Hindlimb muscle (tissue), 1 donor: Measurements from ENCODE around the gene PRELID2. TPM values are rescaled to one million over a fixed set of nuclear protein-coding genes. Genes with fewer than 3 reads are reported as not detected.
"Not testable (repeated sequence)": the region's sequence is repeated elsewhere in the genome, so short reads cannot be mapped to it uniquely, and the experiment has no call there.

Source experiments
- DNase-seq: peaks from one replicate; pipeline ENCODE4 v3.0.0-alpha.2; 2013
- polyA plus RNA-seq: library from polyadenylated mRNA; unstranded; fragments of 120-200 nt; gene quantifications from one replicate; pipeline ENCODE4 v1.2.1, GENCODE V29; 2013; ENCODE audit not compliant: insufficient read length

PRELID2 gene
- 3.1 TPM for polyA plus RNA-seq

DNA sequence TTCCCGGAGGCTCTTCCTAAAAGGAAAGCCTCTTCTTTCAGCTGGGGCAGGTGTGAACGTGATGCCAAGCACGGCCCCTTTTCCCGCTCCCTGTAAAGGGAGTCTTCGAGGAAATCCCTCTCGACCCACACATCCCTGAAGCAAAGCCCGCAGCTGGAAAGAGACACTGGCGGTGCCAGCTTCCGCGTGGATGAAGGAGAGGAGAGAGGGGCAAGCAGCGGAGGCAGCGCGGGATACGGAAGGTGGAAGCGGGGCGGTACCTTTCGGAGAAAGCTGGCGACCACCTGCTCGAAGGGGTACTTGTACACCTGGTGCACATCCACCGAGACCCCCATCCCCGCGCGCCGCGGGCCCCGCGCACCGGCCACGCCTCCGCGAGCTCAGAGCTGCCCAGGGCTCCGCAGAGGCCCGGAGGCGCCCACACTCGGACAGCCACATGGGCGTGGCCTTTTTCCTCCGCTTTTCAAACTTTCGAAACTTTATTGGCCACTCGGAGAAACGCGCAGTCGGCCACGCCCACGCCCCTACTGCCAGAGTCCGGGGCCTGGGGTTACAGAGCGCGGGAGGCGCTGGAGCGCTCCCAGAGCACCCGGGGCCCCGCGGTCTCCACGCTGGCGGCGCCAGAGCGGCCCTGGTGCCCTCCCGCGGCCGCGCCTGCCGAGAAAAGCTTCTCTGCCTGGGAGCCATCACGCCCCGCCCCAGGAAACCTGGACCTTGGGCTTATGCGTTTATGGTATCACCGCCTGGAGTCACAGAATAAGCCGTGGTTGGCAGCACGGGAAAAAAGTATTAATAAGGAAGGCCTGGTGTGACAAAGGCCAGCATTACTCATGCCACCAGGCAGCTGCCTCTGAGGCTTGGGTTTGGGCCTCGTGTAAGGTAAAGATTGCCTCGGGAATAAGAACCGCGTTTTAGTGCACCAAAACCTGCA lies at the start of gene PRELID2:
Gene PRELID2 (minus strand): TSS at position 426 of the 931 bp plus-strand sequence. CDS start 91 bp downstream, at position 335.
- peak; percentile 91 for DNase-seq

DNA sequence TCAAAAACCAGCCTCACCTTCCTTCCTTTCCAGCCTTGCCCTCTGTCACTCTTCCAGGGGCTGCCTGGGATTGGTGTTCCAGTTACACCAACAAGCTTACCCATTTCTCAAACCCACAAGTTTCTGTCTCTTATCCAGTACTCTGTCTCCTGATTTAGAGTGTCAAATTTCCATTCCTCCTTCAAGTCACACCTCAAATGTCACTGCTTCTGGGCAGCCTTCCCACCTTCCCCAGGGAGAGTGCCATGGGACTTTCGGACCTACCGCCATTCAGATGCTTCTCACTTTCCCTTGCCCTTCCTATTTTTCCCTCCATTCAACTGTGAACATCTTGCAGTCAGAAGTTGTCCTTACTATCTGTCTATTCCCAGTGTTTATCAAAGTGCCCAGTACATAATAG lies 39.6 kb upstream of the PRELID2 start:
- DNase-seq, result no peak

DNA sequence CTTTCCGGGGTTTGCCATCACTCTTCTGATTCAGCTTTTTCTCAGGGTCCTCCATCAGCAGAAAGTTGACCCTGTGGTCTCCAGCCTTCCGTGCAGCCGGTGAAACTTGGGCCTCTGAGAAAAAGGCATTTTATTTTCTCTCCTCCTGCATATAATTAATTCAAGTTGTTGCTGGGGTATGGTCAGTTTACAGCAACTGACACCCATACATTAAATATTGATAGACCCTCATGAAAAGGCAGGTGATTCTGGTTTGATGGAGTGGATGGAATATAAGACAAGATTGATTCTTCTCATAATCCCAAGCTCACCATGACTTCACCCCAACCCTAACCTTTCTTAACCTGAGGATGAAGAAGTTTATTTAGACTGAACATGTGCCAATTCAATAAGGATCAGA lies 37.8 kb upstream of the PRELID2 start, which contains the start of gene GRXCR2:
Gene GRXCR2 (minus strand): TSS at position 101 of the 400 bp plus-strand sequence. CDS start 46 bp downstream, at position 55.
- DNase-seq, result no peak

DNA sequence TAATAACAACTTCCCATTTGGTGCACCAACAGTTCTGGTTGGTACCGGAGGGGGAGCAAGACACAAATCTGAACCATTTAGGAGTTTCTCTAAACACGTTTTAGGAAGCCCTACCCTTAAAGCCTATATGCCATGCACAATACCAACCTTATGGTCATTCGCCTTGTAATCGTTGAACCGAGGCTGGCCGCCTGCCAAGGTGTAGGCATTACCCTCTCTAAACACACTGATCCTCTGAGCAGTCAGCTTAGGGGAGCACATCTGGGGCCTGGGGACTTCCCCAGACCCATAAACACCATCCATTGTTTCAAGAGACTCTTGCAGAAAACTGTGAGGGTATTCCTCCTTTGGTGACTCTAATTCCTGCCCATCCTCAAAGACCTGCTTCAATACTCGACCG lies 37.3 kb upstream of the PRELID2 start:
- DNase-seq, result no peak

DNA sequence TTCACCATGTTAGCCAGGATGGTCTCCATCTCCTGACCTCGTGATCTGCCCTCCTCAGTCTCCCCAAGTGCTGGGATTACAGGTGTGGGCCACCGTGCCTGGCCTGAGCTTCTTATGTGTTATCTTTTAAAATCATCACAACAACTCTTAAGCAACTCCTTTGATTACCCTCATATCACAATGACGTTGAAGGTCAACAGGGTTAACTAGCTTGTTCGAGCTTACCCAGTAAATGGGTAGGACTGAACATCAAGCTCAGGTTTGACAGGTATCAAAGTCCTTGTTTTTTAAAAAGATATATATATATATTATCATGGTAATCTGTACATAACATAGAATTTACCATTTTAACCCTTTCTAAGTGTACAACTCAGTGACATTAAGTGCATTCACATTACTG lies 34.6 kb upstream of the PRELID2 start:
- no peak for DNase-seq

DNA sequence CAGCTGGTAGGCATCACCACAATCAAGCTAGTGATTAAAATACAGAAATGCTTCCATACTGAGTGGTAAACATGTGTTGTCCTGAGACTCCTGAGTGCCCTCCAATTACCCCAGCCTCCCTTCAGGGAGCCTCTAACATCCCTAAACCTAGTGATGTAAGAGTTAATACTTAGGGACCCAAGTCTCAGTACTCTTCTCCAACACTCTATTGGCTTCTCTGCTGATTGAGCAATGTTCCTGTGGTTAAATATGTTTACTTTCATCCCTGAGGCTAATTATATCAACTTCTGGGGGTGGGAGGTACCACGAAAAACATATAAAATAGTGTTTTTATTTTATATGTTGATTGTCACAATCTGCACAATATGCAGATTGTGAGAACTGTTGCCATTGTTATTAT lies 32.7 kb upstream of the PRELID2 start:
- no peak for DNase-seq

DNA sequence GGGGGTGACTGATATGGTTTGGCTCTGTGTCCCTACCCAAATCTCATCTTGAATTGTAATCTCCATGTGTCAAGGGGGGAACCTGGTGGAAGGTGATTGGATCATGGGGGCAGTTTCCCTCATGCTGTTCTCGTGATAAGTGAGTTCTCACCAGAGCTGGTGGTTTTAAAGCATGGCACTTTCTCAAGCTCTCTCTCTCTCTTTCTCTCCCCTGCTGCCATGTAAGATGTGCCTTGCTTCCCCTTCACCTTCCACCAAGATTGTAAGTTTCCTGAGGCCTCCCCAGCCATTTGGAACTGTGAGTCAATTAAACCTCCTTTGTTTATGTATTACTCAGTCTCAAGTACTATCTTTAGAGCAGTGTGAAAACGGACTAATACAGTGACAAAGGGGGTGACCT lies 29.3 kb upstream of the PRELID2 start:
- not testable (repeated sequence) for DNase-seq

DNA sequence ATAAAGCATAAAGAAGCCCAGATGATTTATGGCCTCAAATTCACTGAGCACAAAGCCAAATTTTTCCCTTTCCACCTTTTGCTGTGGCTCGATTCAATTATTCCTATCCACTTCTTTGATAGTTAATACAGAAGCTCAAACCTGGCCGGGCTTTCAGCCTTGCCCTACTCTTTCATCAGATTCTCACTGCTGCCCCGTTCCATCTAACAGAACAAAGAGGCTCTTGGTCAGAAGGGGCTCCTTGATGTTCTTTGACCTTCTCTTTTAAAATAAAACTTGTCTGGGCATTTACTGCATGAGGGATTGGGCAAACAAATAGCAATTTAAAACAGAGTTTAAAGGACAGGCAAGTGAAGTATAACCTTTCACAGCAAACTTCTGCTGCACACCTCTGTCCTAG lies 27.9 kb upstream of the PRELID2 start:
- DNase-seq, result no peak

DNA sequence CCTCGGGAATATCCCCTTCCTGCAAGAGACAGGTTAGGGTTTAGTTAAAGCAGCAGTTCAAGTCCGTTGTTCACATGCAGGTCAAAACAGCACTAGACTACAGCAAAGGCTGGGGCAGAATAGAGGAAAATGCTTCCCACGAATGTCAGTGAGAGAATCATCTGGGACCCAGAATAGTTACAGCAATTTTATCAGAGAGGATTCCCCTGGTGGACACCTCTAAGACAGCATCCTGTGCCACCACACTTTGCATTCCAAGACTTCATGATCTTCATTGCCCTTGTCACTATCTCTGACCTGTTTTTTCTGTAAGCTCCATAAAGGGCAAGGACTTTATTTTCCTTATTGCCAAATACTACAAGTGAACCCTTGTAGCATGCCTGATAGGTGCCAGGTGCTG lies 24.8 kb upstream of the PRELID2 start:
- no peak for DNase-seq

DNA sequence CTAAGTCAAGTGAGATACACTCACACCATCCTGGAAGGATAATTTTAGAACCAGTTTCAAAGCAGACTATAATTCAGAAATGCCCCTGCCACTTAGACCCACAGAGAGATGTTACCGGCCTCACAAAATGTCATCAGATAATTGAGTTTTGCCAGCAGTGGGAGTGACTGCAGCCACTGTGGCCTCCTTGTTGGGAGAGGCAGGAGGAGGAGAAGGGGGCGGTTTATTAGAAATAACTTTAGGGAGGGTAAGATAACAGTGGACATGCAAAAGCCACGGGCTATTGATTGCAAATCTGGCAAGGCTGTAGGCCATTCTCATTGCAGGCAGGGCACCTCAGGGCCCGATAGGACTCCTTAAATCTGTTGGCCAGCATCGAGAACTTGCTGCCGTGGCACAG lies 24.3 kb upstream of the PRELID2 start:
- no peak for DNase-seq

DNA sequence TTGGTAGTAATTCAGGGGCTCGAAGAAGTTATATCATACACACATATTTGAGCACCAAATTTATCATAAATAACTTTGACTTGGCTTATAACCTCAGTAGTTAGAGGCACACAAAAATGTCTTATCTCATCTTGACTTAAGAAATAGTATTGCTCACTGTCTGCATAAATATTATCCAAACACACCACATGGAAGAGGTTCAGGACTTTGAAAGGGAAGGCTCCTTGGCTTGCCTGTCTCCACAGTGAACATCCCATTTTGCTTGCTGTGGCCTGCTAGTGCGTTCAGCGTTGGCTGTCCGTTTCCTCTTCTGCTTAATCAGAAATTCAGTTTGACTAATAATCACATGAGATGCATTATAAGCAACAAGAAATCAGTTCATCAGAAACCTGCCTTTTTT lies 23.8 kb upstream of the PRELID2 start:
- DNase-seq, result no peak

DNA sequence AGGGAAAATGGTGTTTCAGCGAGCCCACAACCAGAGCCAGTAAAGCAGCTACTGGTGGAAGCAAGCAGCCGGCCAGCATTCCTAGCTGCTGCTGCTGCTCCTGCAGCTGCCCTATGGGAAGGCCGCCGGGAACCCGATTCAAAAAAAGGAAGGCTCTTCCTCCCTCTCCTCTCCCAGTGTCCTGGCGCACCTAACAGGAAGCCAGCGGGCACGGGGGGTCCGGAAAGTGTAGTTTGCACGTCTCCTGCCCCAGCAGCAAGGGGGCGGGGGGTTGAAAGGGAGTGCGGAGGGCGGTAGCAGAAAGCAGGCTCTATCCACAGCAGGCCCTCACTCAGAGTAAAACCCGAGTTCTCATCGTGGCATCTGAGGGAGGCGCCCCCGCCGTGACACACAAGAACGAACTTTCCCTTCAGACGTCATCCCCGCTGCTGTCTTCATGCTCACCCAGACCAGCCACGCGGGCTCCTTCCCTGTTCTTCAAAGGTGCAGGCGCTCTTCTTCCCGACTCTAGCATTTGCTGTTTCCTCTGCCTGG lies 21.2 kb upstream of the PRELID2 start:
- peak; percentile 62 for DNase-seq

DNA sequence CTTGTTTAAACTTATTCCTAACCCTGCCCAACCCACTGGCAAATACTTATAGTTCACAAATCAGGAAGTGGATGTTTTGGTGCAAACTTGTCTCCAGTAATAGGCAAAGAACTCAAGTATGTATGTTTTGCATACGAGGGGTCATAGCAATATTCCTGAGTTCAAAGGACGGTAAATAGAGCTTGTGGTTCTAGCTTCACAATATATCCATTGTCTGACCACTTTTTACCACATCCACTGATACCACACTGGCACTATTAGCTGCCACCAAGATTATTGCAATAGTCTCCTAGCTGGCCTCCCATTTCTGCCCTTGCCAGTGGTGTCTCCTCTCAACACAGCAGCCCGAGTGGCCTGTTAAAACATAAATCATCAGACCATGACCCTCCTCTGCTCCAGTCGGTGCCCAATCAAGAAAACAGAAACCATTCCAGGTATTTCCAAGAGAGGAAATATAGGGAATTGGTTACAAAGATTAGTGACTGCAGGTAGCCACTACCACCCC lies 20.7 kb upstream of the PRELID2 start:
- no peak for DNase-seq

DNA sequence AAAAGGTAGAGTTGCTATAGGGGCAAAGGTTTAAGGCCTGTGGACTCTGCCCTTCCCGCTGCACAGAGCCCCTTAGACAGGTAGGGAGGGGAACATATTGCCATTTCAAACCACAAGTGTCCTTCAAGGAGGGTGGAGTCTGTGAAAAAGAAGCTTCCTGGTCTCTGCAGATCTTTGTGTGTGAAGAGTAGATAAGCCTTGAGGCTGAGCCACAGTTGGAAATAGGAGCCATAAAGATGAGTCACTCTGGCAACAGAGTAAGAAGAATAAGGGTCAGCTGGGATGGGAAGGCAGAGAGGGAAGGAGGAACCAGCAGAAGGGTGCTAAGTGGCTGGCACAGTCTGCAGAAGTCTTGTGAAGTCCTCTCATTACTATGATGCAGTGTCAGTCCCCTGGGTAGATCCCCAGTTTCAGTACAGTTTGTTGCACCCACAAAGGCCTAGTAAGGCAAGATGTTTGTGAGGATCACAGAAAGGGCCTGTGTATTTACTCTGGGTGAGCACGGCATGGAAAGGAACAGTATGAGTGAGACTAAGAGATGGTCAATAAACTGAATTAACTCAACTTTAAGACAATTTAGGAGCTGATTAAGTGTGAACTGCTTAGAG lies 19.6 kb upstream of the PRELID2 start:
- no peak for DNase-seq

DNA sequence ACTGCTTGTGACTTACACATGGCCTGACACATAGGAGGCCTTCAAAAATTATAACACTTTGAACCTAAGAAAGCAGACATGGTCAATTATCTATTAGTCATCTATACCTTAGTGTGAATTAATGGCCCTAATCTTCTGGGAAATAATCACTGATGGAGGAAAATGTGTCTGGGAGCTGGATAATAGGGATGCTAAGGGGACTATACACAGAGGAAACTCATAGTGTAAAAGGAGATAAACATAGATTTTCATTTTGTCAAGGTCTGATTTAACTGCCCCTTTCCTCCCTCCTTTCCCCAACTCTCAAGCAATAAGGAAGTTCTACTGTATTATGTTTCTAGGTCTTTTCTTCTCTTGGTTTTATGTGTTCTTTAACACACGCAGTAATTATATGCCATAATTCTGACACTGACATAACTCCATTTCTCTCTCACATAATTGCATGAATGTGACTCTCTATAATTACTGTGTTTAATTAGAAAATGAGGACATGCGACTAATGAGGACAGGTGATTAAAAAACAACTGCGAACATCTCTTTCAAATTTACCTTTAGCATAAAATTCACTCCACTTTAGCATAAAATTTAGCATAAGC lies 18.7 kb upstream of the PRELID2 start:
- DNase-seq, result no peak

DNA sequence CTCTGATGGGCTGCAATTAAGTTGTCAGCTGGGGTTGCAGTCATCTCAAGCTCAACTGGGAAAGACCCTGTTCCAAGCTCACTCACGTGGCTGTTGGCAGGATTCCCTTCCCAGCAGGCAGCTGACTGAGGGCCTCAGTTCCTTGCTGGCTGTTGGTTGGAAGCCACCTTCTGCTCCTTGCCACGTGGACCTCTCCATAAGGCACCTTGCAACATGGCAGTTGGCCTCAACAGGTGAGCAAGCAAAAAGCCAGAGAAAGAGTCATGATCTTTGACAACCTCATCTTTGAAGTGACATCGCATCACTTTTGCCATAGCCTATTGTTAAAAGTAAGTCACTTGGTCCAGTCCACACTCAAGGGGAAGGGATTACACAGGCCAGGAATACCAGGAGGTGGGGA lies 17.8 kb upstream of the PRELID2 start:
- DNase-seq, result no peak

DNA sequence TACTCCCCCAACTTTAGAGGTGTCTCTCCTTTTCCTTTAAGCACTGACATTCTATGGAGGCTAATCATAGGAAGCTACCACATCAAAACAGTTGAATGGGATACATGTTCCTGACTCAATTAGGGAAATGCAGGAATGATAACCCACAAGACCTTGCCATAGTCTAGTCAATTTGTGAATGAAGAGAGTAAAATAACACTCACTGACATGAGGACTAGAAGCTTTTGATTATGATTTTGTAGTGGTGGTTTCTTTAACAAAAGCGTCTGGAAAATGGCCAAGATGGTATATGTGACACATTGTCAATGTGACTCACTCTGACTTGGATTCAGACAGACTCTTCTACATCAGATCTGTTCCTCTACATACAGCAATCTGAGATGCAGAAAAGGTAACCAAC lies 13.7 kb upstream of the PRELID2 start:
- no peak for DNase-seq

DNA sequence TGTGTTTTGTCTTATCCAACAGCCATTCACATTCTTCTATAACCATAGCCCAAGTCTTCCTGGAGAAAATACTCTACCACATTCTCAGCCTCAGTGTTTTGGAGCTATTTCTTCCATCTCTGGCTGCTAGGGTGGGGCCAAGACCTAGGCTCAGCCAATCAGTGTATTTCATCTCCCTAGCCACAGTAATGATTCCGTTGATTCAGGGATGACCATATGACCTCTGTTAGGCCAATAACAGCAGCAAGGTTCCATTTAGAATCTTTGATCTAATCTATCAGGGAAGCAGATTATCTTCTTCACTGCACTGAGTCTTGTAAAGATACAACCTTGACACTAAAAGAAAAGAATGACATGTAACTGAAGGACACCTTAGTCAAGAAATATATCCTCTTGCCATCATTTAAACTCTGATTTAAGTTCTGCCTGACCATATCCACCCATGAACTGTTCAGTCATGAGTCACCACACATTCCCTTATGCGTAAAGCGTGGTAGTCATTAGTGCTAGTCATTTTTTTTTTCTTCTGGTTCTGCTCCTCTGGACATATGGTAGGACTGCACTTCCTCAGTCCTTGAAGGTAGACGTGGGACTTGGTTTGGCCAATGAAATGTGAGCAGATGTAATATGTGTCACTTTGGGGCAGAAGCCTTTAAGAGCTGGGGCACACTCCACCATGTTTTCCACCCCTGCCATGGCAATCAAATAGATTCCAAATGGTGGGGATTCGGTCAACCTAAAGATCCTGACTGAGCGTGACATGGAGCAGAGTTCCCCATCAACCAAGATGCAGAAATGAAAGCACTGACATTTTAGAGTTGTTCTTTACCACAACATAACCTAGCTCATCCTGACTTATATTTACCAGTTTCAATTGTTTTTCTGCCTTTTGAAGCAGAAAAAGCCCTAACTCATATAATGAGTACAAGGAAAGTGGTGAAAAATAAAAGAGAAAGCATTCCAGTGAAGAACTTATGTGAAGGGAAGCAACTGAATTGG lies 12.7 kb upstream of the PRELID2 start:
- DNase-seq, result no peak

DNA sequence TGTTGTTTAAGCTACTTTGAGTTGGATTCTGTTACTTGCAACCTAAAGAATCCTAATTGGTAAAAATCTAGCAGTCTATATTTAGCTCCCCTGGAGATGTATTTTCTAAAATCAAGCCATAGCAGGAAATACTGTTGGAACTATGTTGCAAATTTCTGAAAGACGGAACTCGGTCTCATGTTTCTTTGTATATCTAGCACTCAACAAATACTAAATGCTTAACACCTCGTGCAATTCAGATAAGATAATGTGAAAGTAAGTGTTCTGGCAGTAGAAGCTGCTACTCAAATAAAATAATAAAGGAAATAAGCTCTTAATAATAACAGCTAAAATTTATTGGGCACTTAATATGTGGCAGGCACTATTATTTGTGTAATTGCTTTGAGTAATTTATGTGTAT lies 10.9 kb upstream of the PRELID2 start:
- no peak for DNase-seq

DNA sequence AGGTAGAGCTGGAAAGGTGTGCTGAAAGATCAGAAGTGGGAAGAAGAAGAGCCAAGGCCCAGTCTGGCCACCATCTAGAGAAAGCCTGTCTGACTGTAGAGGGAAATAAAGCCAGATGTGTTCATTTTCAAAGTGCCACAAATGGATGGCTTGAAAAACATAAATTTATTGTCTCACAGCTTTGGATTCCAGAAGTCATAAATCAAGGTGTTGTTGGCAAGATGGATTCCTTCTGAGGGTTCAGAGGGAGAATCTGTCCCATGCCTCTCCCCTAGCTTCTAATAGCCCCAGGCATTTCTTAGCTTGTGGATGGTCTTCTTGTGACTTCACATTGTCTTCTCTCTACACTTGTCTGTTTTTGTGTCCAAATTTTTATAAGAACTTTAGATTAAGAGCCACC lies 6.2 kb upstream of the PRELID2 start:
- DNase-seq, result no peak

DNA sequence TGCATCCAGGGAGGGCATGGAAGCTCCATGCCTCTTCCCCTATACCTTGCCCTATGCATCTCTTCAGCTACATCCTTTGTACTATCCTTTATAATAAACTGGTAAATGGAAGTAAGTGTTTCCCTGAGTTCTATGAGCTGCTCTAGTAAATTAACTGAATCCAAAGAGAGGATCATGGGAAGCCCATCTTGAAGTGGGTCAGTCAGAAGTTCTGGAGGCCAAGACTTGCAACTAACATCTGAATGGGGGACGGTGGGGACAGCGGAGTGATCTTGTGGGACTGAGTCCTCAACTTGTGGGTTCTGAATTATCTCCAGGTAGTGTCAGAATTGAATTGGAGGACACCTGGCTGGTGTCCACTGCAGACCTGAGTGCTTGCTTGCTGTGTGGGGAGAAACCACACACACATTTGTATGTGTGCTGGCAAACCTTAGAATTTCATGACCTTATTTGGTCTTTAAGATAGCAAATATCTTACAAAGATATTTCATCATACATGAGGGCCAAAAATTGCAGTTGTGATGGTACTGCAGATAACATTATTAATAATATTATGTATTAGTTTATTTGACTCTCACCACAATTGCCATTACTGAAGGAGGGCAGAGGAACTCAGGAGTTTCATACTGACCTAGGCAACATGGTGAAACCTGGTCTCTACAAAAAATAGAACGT lies 5.5 kb upstream of the PRELID2 start:
- no peak for DNase-seq
